Measurements from ENCODE around the gene TOP3B. TPM values are rescaled to one million over a fixed set of nuclear protein-coding genes. Genes with fewer than 3 reads are reported as not detected.

TOP3B gene
- total and polyA plus RNA-seq, 9 of the 15 experiments (the other 6 are each of a cell fraction or from before 2014, with no cell fraction given), result 3.0 to 188 (median 112) TPM

DNA sequence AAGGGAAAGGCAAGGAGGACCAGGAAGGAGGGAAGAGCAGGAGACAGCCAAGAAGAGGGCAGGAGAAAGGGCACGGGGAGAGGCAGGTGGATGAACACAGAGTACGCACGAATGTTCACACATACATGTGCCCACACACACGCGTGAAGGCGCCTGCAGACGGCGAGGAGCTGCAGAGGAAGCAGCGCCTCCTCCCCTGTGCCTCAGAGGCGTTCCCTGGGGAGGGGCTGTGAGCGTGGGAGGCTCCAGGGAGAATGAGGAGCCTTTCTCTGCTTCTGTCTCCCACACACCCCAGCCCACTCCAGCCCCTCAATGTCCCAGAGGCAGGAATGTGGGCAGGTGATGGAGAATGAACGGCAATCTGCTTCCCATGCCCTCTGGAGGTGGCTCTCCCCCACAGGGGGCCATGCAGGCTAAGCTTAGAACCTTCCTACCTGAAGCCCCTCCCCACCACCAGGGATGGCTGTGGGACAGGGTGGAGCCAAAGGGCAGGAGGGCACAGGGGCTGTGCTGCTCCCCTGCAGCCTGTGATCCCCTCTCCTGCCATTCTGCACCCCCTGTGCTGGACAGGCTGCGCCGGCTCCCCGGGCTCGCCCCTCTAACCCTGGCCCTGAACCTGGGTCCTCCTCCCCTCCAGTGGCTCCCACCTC is 55.3 kb downstream of the TOP3B start (continued):
- TF ChIP-seq, protein P1, sequence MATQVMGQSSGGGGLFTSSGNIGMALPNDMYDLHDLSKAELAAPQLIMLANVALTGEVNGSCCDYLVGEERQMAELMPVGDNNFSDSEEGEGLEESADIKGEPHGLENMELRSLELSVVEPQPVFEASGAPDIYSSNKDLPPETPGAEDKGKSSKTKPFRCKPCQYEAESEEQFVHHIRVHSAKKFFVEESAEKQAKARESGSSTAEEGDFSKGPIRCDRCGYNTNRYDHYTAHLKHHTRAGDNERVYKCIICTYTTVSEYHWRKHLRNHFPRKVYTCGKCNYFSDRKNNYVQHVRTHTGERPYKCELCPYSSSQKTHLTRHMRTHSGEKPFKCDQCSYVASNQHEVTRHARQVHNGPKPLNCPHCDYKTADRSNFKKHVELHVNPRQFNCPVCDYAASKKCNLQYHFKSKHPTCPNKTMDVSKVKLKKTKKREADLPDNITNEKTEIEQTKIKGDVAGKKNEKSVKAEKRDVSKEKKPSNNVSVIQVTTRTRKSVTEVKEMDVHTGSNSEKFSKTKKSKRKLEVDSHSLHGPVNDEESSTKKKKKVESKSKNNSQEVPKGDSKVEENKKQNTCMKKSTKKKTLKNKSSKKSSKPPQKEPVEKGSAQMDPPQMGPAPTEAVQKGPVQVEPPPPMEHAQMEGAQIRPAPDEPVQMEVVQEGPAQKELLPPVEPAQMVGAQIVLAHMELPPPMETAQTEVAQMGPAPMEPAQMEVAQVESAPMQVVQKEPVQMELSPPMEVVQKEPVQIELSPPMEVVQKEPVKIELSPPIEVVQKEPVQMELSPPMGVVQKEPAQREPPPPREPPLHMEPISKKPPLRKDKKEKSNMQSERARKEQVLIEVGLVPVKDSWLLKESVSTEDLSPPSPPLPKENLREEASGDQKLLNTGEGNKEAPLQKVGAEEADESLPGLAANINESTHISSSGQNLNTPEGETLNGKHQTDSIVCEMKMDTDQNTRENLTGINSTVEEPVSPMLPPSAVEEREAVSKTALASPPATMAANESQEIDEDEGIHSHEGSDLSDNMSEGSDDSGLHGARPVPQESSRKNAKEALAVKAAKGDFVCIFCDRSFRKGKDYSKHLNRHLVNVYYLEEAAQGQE (IDR thresholded peaks at IDR 0.05; ENCODE audit: borderline replicate concordance), result no peak
- TF ChIP-seq, protein P1 (CRISPR knock-in tag; IDR thresholded peaks at IDR 0.05; ENCODE audit: low read depth), result peak; percentile 68; the same call in 1 of the 2 replicates
- TF ChIP-seq TAF15 (IDR thresholded peaks at IDR 0.05; ENCODE audit: low read depth, low read length) (peak; percentile 53; the same call in 1 of the 2 replicates), HNRNPLL (IDR thresholded peaks at IDR 0.05; ENCODE audit: low read depth, low read length, poor library complexity, severe bottlenecking) (peak; percentile 7), CHCHD3 (CRISPR knock-in tag; IDR thresholded peaks at IDR 0.05) (peak; percentile 74; the same call in 1 of the 2 replicates)
- TF ChIP-seq, protein P2, sequence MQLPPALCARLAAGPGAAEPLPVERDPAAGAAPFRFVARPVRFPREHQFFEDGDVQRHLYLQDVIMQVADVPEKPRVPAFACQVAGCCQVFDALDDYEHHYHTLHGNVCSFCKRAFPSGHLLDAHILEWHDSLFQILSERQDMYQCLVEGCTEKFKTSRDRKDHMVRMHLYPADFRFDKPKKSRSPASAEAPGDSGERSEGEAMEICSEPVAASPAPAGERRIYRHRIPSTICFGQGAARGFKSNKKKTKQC (CRISPR knock-in tag; IDR thresholded peaks at IDR 0.05), result peak; percentile 77; the same call in 1 of the 2 replicates
- TF ChIP-seq, protein P3, sequence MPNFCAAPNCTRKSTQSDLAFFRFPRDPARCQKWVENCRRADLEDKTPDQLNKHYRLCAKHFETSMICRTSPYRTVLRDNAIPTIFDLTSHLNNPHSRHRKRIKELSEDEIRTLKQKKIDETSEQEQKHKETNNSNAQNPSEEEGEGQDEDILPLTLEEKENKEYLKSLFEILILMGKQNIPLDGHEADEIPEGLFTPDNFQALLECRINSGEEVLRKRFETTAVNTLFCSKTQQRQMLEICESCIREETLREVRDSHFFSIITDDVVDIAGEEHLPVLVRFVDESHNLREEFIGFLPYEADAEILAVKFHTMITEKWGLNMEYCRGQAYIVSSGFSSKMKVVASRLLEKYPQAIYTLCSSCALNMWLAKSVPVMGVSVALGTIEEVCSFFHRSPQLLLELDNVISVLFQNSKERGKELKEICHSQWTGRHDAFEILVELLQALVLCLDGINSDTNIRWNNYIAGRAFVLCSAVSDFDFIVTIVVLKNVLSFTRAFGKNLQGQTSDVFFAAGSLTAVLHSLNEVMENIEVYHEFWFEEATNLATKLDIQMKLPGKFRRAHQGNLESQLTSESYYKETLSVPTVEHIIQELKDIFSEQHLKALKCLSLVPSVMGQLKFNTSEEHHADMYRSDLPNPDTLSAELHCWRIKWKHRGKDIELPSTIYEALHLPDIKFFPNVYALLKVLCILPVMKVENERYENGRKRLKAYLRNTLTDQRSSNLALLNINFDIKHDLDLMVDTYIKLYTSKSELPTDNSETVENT (CRISPR knock-in tag; IDR thresholded peaks at IDR 0.05), result peak; percentile 93
